K562 (cell line): ENCODE data around the gene NCF2. TPM values are rescaled to one million over a fixed set of nuclear protein-coding genes. Genes with fewer than 3 reads are reported as not detected.

ENCODE experiments used
- ATAC-seq: fragments of 200-7000 bp; cut with Tn5 transposase; 3 replicates; pipeline ENCODE4 v1.9.1; 2020; ENCODE audit warnings: moderate library complexity
- BruUV-seq: library from RNA; stranded (reverse); fragments of 400-500 nt; replicated peaks from 2 replicates; lab custom pipeline; 2021; lab: Mats Ljungman, UMichigan
- CTCF ChIA-PET: fragments of 300-600 bp; formaldehyde crosslinking; extraction: SDS; loops from one replicate; lab custom pipeline; 2021; ENCODE audit warnings: low intra/inter-chr PET ratio; lab: Yijun Ruan, JAX
- POLR2A ChIA-PET: fragments of 300-600, 350-650 bp; sonication (Branson Sonifier 250); formaldehyde crosslinking; extraction: SDS; loops from one replicate; lab custom pipeline; 2021; ENCODE audit warnings: antibody characterized with exemption, inconsistent platforms; lab: Yijun Ruan, JAX
- DNase-seq, 4 experiments: peaks; one replicate each; pipeline versions ENCODE4 v3.0.0 to v3.0.0-alpha.2; 2011 to 2018; ENCODE audit warnings: low spot score in 3 of 4, mixed read lengths in 3 of 4; ENCODE audit errors: extremely low read depth in 1 of 4
- FAIRE-seq: peaks from 2 replicates; lab custom pipeline; 2011; peaks lifted over from hg19 to GRCh38; lab: Jason Lieb, UNC
- H2AFZ ChIP-seq: 2 replicates; pipeline ENCODE4 v1.6.0; 2011; ENCODE audit warnings: low read depth, low read length, control low read depth, inconsistent platforms
- H3K27ac ChIP-seq: fragments of 200-600 bp; 3 replicates; pipeline ENCODE4 v1.8.0; 2011; ENCODE audit warnings: low read depth, mild to moderate bottlenecking, control low read depth, inconsistent platforms, low read length, moderate library complexity, mixed read lengths; ENCODE audit errors: extremely low read depth
- H3K27me3 ChIP-seq, 2 experiments: fragments of 300-600 bp in 1 of 2; 2 replicates in 1 of 2; 3 replicates in 1 of 2; pipeline versions ENCODE4 v1.6.0 to v1.8.0; 2011; ENCODE audit warnings: inconsistent platforms in 2 of 2, low read length in 2 of 2, mild to moderate bottlenecking in 1 of 2, mixed read lengths in 1 of 2, moderate library complexity in 1 of 2; ENCODE audit not compliant: control insufficient read depth in 2 of 2, insufficient read depth in 2 of 2
- H3K36me3 ChIP-seq: fragments of 300-600 bp; 3 replicates; pipeline ENCODE4 v1.8.0; 2011; ENCODE audit warnings: mild to moderate bottlenecking, low read length, inconsistent platforms; ENCODE audit not compliant: control insufficient read depth, insufficient read depth
- H3K4me1 ChIP-seq, 2 experiments: fragments of 200-600 bp in 1 of 2; replicated peaks in 1 of 2; 2 replicates in 1 of 2; 3 replicates in 1 of 2; pipeline versions ENCODE4 v1.5.1 to v1.8.0; 2011; ENCODE audit warnings: inconsistent platforms in 2 of 2, low read length in 2 of 2, mild to moderate bottlenecking in 1 of 2, mixed read lengths in 1 of 2, moderate library complexity in 1 of 2; ENCODE audit not compliant: control insufficient read depth in 2 of 2, insufficient read depth in 2 of 2
- H3K4me2 ChIP-seq: 2 replicates; pipeline ENCODE4 v1.6.1; 2011; ENCODE audit warnings: low read length, control low read depth, inconsistent platforms, mixed read lengths; ENCODE audit not compliant: insufficient read depth
- H3K4me3 ChIP-seq: fragments of 200-600 bp; sonication (generic), shearing (Covaris generic); 2 replicates; pipeline ENCODE4 v1.5.1; 2016; ENCODE audit warnings: control low read depth, inconsistent platforms
- H3K79me2 ChIP-seq: fragments of 200-600 bp; 3 replicates; pipeline ENCODE4 v1.8.0; 2011; ENCODE audit warnings: low read length, inconsistent platforms; ENCODE audit not compliant: control insufficient read depth, insufficient read depth
- H3K9ac ChIP-seq, 2 experiments: 2 replicates each; pipeline versions ENCODE4 v1.6.0 to v1.6.1; 2011; ENCODE audit warnings: low read depth in 2 of 2, low read length in 2 of 2, control low read depth in 1 of 2, inconsistent platforms in 1 of 2, mild to moderate bottlenecking in 1 of 2, mixed read lengths in 1 of 2; ENCODE audit not compliant: insufficient read depth in 1 of 2
- H3K9me1 ChIP-seq: one replicate; pipeline ENCODE4 v1.6.0; 2011; ENCODE audit warnings: inconsistent platforms, mild to moderate bottlenecking, low read length, moderate library complexity; ENCODE audit not compliant: control insufficient read depth, insufficient read depth
- H3K9me3 ChIP-seq: replicated peaks from 2 replicates; pipeline ENCODE4 v1.5.1; 2011; ENCODE audit warnings: low read depth, low read length, inconsistent platforms; ENCODE audit not compliant: control insufficient read depth, insufficient read depth
- H4K20me1 ChIP-seq: replicated peaks from 2 replicates; pipeline ENCODE4 v1.6.1; 2011; ENCODE audit warnings: low read length, inconsistent platforms, mixed read lengths; ENCODE audit not compliant: control insufficient read depth, insufficient read depth
- ARHGAP35 ChIP-seq: fragments of 450-650 bp; IDR thresholded peaks from 2 replicates; pipeline ENCODE4 v1.6.1; 2018; ENCODE audit not compliant: partially characterized antibody
- CCNT2 ChIP-seq: IDR thresholded peaks from 2 replicates; pipeline ENCODE4 v1.6.1; 2011; ENCODE audit warnings: borderline replicate concordance, low read depth, mild to moderate bottlenecking, moderate library complexity, mixed read lengths, low read length; ENCODE audit not compliant: insufficient read length; ENCODE audit errors: extremely low read depth
- CSDE1 ChIP-seq, 2 experiments: fragments of 450-650 bp; IDR thresholded peaks; 2 replicates each; pipeline ENCODE4 v1.6.1; 2016; ENCODE audit warnings: mild to moderate bottlenecking in 1 of 2
- FOS ChIP-seq: IDR thresholded peaks from 3 replicates; pipeline ENCODE4 v1.6.1; 2011; ENCODE audit not compliant: insufficient read length; ENCODE audit errors: extremely low read depth
- GATAD2B ChIP-seq: fragments of 450-650 bp; IDR thresholded peaks from 2 replicates; pipeline ENCODE4 v1.6.1; 2017; ENCODE audit warnings: mild to moderate bottlenecking, borderline replicate concordance
- GTF2E2 ChIP-seq: fragments of 200-800 bp; sonication (Bioruptor generic); IDR thresholded peaks from 2 replicates; pipeline ENCODE4 v1.6.1; 2016; ENCODE audit warnings: missing genetic modification characterization, missing compliant biosample characterization
- GTF2F1 ChIP-seq: IDR thresholded peaks from 2 replicates; pipeline ENCODE4 v1.6.1; 2011; ENCODE audit warnings: low read depth, low read length, improper control_type of control experiment
- KLF10 ChIP-seq: fragments of 250-450 bp; sonication (Bioruptor Pico); IDR thresholded peaks from 2 replicates; pipeline ENCODE4 v1.6.1; 2021; ENCODE audit warnings: matching md5 sums
- NBN ChIP-seq: fragments of 450-650 bp; IDR thresholded peaks from 2 replicates; pipeline ENCODE4 v1.6.1; 2016; ENCODE audit warnings: low read depth, mild to moderate bottlenecking
- RAD21 ChIP-seq, 2 experiments: fragments of 250-450 bp in 1 of 2; fragments of 450-650 bp in 1 of 2; sonication (Bioruptor Pico) in 1 of 2; formaldehyde crosslinking in 1 of 2; IDR thresholded peaks in 1 of 2; conservative IDR thresholded peaks in 1 of 2; 2 replicates each; pipeline versions ENCODE4 v1.4.0 to v1.8.0; 2020 to 2022; ENCODE audit warnings: mild to moderate bottlenecking in 2 of 2, moderate library complexity in 1 of 2
- RBM14 ChIP-seq: fragments of 200-400 bp; formaldehyde crosslinking; IDR thresholded peaks from 2 replicates; pipeline ENCODE4 v1.6.1; 2018; ENCODE audit warnings: low read depth, mild to moderate bottlenecking, low read length, moderate library complexity, borderline replicate concordance; ENCODE audit not compliant: insufficient read depth
- TAF1 ChIP-seq: IDR thresholded peaks from 2 replicates; pipeline ENCODE4 v1.6.1; 2011; ENCODE audit warnings: mild to moderate bottlenecking, low read length, moderate library complexity; ENCODE audit not compliant: insufficient read depth, control insufficient read depth, severe bottlenecking; ENCODE audit errors: extremely low read depth
- WHSC1 ChIP-seq: IDR thresholded peaks from one replicate; pipeline ENCODE4 v1.6.1; 2012; ENCODE audit warnings: low read length, control low read depth, inconsistent platforms
- ZKSCAN1 ChIP-seq: fragments of 150-350 bp; IDR thresholded peaks from 2 replicates; pipeline ENCODE4 v1.6.1; 2016; ENCODE audit warnings: low read depth, low read length
- ZNF263 ChIP-seq: sonication (generic); formaldehyde crosslinking; IDR thresholded peaks from 2 replicates; pipeline ENCODE4 v1.8.0; 2022; ENCODE audit warnings: mild to moderate bottlenecking, missing genetic modification reagents, borderline replicate concordance
- ZNF639 ChIP-seq, 2 experiments: fragments of 200-800 bp in 1 of 2; sonication (Bioruptor generic) in 1 of 2; sonication (generic) in 1 of 2; formaldehyde crosslinking in 1 of 2; IDR thresholded peaks in 1 of 2; conservative IDR thresholded peaks in 1 of 2; 2 replicates each; pipeline versions ENCODE4 v1.5.0 to v1.6.1; 2016 to 2020; ENCODE audit warnings: missing compliant biosample characterization in 1 of 2, missing genetic modification characterization in 1 of 2, missing genetic modification reagents in 1 of 2
- WGBS: fragments of 100-300 bp; shearing (Covaris generic); methylation state at CpG from one replicate; pipeline ENCODE4 v1.1.6; 2016; ENCODE audit warnings: low coverage, mixed read lengths; ENCODE audit not compliant: insufficient coverage; ENCODE audit errors: missing lambda C conversion rate; 5-methylcytosine and 5-hydroxymethylcytosine counted together
- in situ Hi-C: fragments of 300-500 bp; cut with MboI; formaldehyde crosslinking; loops from 4 replicates; pipeline ENCODE4 v1.15.0; 2018; ENCODE audit warnings: inconsistent platforms, mixed read lengths
- intact Hi-C: fragments of 100-400 bp; cut with micrococcal nuclease; formaldehyde crosslinking; loops from 2 replicates; pipeline ENCODE4 v1.14.2; 2022
- polyA plus RNA-seq, 8 experiments: library from polyadenylated mRNA; depleted of rRNA in 4 of 8; stranded (reverse) in 5 of 8; unstranded in 3 of 8; fragments of >200 nt; fragmentation: Nextera tagmentation in 2 of 8; fragmentation: Illumina TruSeq in 1 of 8; extraction: Ambion mirVana in 2 of 8; extraction: Trizol in 1 of 8; gene quantifications; 2 replicates each; pipeline versions ENCODE4 v1.2.1 to v1.2.3, GENCODE V29; 2011 to 2014; ENCODE audit warnings: inconsistent platforms in 1 of 8, missing spikeins in 1 of 8
- total RNA-seq, 7 experiments: library from RNA; depleted of rRNA in 6 of 7; stranded (reverse); fragments of >200 nt in 6 of 7; fragmentation: Illumina TruSeq in 2 of 7; extraction: Trizol in 2 of 7; gene quantifications; 2 replicates each; pipeline versions ENCODE4 v1.2.1 to v1.2.3, GENCODE V29; 2011 to 2021; ENCODE audit warnings: low replicate concordance in 1 of 7
- TF ChIP-seq, protein P1 (sequence below): sonication (generic); formaldehyde crosslinking; IDR thresholded peaks from 2 replicates; pipeline ENCODE4 v1.8.0; 2022; ENCODE audit warnings: mild to moderate bottlenecking, missing genetic modification reagents

NCF2 gene
- total and polyA plus RNA-seq, 9 of the 15 experiments (the other 6 are each of a cell fraction or from before 2014, with no cell fraction given): 0.07 to 0.54 (median 0.16) TPM; not detected in 3

DNA sequence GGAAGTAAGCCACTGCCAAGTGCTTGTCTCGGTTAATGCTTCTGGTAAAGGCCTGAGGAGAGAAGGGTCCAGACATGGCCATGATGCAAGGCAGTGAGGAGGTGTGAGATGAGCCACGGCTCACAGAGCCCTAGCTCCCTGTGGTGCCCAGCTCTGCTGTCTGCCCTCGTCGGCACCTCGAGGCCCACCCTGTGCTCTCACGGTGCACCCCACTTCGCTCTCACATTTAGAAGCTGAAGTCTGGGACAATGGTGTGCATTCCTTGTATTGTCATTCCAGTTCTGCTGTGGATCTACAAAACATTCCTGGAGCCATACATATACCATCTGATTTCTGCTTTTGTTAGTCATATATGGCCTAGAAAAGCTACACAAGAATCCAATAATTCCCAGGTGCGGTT is 3.3 kb downstream of the NCF2 start:
- Histone ChIP-seq H3K27me3 (peaks cover 25 to 43% of the 10 kb centered on the region in 2 experiments), H3K36me3 (no peaks in the 10 kb centered on the region), H3K4me3 (no peak overlapping the region), H3K4me2 (no peak overlapping the region), H3K9me1 (no peaks in the 10 kb centered on the region), H3K9ac (no peak overlapping the region), H3K27ac (no peak overlapping the region), H2AFZ (no peak overlapping the region), H4K20me1 (no peaks in the 10 kb centered on the region; the same call in 1 of the 2 replicates), H3K9me3 (no peaks in the 10 kb centered on the region), H3K79me2 (no peaks in the 10 kb centered on the region), H3K4me1 (peaks cover 0 to 4% of the 10 kb centered on the region in 2 experiments; a peak in 2 of 5 replicates)
- FAIRE-seq: no peak
- in situ Hi-C loops (no loop called here), intact Hi-C loops (no loop called here)
- DNase-seq: no peak
- WGBS: 2% methylated on average over 8 of the region's 8 CpGs
- BruUV-seq: no TSS peak
- POLR2A ChIA-PET: interaction anchor here (0.6 to 1.2 kb wide), 3 partner anchors 9 to 168 kb away, joined by 3 to 4 read pairs (median 3); no protein-coding TSS in a partner anchor
- ATAC-seq: no peak
- CTCF ChIA-PET: no interaction called here
- TF ChIP-seq GTF2E2 (no peak), RBM14 (no peak), RAD21 (CRISPR knock-in tag; conservative IDR thresholded peaks at IDR 0.05 in 1 of 2, IDR thresholded peaks at IDR 0.05 in 1 of 2) (no peak), ARHGAP35 (no peak), WHSC1 (no peak), GTF2F1 (no peak), TAF1 (no peak), ZNF263 (CRISPR knock-in tag) (no peak), FOS (no peak), CCNT2 (no peak), NBN (no peak), CSDE1 (IDR thresholded peaks at IDR 0.05) (no peak), GATAD2B (no peak), ZNF639 (CRISPR knock-in tag; conservative IDR thresholded peaks at IDR 0.05 in 1 of 2, IDR thresholded peaks at IDR 0.05 in 1 of 2) (no peak), ZKSCAN1 (no peak), KLF10 (CRISPR knock-in tag) (no peak)
- TF ChIP-seq, protein P1, sequence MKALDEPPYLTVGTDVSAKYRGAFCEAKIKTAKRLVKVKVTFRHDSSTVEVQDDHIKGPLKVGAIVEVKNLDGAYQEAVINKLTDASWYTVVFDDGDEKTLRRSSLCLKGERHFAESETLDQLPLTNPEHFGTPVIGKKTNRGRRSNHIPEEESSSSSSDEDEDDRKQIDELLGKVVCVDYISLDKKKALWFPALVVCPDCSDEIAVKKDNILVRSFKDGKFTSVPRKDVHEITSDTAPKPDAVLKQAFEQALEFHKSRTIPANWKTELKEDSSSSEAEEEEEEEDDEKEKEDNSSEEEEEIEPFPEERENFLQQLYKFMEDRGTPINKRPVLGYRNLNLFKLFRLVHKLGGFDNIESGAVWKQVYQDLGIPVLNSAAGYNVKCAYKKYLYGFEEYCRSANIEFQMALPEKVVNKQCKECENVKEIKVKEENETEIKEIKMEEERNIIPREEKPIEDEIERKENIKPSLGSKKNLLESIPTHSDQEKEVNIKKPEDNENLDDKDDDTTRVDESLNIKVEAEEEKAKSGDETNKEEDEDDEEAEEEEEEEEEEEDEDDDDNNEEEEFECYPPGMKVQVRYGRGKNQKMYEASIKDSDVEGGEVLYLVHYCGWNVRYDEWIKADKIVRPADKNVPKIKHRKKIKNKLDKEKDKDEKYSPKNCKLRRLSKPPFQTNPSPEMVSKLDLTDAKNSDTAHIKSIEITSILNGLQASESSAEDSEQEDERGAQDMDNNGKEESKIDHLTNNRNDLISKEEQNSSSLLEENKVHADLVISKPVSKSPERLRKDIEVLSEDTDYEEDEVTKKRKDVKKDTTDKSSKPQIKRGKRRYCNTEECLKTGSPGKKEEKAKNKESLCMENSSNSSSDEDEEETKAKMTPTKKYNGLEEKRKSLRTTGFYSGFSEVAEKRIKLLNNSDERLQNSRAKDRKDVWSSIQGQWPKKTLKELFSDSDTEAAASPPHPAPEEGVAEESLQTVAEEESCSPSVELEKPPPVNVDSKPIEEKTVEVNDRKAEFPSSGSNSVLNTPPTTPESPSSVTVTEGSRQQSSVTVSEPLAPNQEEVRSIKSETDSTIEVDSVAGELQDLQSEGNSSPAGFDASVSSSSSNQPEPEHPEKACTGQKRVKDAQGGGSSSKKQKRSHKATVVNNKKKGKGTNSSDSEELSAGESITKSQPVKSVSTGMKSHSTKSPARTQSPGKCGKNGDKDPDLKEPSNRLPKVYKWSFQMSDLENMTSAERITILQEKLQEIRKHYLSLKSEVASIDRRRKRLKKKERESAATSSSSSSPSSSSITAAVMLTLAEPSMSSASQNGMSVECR (CRISPR knock-in tag): no peak
